ENCODE results near the gene TRIM7.
"Not testable (repeated sequence)": the region's sequence is repeated elsewhere in the genome, so short reads cannot be mapped to it uniquely, and the experiment has no call there.

The TRIM7 gene

DNA sequence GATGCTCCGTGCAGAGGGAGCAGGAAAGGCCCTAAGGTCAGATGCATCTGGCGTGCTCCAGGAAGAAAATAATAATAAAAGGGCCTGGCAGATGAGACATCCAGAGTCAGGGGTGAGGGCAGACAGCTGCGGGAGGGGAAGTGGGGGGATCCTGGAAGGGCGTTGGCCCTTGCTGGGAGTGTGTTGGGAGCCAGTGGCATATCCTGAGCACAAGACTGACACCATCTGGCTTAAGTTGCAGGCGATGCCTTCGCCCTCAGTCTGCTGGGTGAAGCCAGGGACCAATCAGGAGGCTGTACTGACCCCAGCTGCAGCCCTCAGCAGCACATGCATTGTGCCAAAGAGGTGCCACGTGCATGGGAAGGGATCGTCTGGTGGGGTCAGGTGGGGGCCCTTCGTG is 53.9 kb downstream of the TRIM7 start:
- DNase-seq (ENCODE audit: low read depth in 2 of 2) = no peak

DNA sequence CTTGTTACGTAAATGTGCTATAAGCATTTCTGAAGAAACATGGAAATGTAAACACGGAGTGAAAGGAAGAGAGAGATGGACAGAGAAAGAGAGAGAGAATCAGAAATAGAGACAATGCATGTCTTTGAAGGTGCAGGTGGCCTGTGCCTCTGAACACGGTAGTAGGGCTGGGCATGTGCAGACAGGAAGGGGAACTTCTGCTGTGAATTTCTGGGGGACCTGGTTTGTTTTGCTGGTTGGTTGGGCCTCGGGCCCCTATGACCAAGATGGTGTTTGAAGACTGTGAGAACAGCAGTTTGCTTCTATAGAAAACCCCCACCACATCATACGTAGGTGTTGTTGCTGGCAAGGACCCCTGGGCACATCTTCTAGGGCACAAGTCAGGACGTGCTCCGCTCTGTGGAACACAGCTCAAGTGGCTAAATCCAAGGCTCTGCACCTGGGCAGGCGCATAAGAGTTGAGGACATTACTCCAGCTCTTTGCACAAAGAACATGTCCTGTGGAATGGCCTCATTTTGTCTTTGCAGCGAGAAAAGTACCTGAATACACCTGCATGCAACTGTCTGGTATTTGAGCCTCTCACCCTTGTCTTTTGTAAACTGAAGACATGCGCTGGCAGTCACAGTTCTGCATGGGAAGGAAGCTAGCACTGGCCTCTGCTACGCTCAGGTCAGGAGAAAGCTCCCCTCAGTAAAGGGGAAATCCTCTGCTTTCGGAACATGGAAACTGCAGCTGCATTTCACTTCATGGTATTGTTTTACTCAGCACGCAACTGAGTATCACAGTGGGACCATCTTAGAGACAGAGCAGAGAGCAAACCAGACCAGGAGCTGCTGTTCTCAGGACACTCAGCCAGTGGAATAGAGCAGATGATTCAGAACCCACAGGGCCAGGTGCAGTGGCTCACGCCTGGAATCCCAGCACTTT is 54.9 kb downstream of the TRIM7 start:
- no peak for DNase-seq (ENCODE audit: low read depth in 2 of 2)

DNA sequence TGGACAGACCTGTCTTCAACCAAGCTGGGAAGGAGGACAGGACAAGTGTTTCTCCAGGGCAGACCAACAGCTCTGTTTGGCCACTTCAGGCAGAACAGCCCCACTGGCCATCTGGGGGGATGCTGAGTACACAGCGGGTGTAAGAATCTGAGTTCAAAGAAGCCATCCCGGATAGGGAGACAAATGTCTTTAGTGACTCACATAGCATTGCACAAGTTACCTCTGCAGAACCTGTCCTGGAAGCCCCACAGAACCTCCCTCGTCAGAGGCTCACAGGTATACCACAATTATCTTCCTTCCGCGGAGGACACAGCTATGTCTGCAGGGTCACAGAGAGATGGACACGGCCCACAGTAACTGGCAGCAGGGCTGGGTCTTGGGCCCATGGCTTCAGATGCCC is 55.6 kb downstream of the TRIM7 start:
- DNase-seq (ENCODE audit: low read depth in 2 of 2) = no peak

DNA sequence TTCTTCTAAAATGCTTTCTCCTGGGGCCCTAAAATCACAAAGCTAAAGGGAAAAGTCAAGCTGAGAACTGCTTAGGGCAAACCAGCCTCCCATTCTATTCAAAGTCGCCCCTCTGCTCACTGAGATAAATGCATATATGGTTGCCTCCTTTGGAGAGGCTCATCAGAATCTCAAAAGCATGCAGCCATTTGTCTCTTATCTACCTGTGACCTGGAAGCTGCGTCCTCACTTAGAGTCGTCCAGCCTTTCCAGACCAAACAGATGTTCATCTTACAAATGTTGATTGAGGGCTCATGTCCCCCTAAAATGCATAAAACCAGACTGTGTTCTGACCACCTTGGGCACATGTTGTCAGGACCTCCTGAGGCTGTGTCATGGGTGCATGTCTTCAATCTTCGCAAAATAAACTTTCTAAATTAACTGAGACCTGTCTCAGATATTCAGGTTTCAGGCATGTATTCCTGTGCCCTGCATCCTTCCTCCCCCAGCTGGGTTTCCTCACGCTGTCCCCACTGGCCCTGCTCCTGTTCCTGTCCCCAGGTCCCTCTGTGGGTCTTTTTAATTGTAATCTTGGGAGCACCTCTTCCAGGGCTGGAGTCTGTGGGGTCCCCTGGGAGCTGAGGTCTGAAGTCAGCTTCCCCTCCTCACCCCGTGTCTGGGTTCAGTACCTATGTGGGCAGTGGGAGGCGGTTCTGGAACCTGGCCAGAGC is 57.9 kb downstream of the TRIM7 start, which contains the start of gene OR2V2:
Gene OR2V2 (plus strand): TSS at position 660 of the 710 bp plus-strand sequence. CDS start 7,357 bp downstream, outside the sequence.
- DNase-seq (ENCODE audit: low read depth in 2 of 2) = not testable (repeated sequence)

DNA sequence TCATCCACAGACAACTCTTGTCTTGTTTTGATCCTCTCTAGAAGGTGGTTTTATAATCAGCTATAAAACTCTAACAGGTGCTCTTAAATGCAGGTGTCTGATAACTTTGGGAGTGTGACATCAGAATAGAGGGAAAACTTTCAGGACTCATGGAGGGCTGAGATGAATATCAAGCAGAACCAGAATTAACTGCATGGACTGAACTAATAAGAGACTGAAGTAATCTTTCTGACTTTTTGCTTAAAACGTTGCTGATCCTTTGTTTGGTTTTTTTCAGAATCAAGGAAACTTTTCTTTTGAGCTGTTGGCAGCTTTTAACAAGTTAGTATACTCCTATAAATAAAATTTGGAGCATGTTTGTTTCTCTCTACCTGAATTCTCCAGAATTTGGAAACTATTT is 59.9 kb downstream of the TRIM7 start:
- no peak for DNase-seq (ENCODE audit: low read depth in 2 of 2)

Measured in stimulated activated CD8-positive, alpha-beta memory T cell treated with anti-CD3 and anti-CD28 coated beads, Interleukin-15, amount 100 ng/mL, for 4 hours (primary cell).